ENCODE measurements around the gene DAAM1. TPM values are rescaled to one million over a fixed set of nuclear protein-coding genes. Genes with fewer than 3 reads are reported as not detected.

DAAM1 gene
- polyA plus RNA-seq, 1 donor (not counting 4 experiments of a cell fraction or from before 2014, with no cell fraction given): 44.6 TPM

- Histone ChIP-seq H3K36me3 (ENCODE audit: control insufficient read depth in 2 of 2, extremely low read depth in 1 of 2, insufficient read depth in 2 of 2, low read length in 2 of 2) (peaks cover under 1 to 7% of the 10 kb centered on the region in 2 experiments), H3K27me3 (ENCODE audit: control insufficient read depth, extremely low read depth, insufficient read depth, low read length) (no peaks in the 10 kb centered on the region), H3K4me1 (ENCODE audit: control insufficient read depth, extremely low read depth, insufficient read depth, low read length) (peaks cover 41% of the 10 kb centered on the region), H2AFZ (ENCODE audit: control insufficient read depth, low read length) (no peak overlapping the region), H3K27ac (ENCODE audit: control insufficient read depth, insufficient read depth, low read length) (peak overlapping the region; percentile 32), H3K9me1 (ENCODE audit: control insufficient read depth, extremely low read depth, insufficient read depth, low read length) (no peaks in the 10 kb centered on the region), H3K79me2 (ENCODE audit: control insufficient read depth, insufficient read depth, low read length) (no peaks in the 10 kb centered on the region), H4K20me1 (ENCODE audit: control insufficient read depth, extremely low read depth, insufficient read depth, low read length) (no peaks in the 10 kb centered on the region), H3K9me3 (ENCODE audit: control insufficient read depth, low read depth, low read length) (no peaks in the 10 kb centered on the region), H3K4me2 (ENCODE audit: control insufficient read depth, extremely low read depth, insufficient read depth, low read depth, low read length) (peak overlapping the region; percentile 45), H3K9ac (ENCODE audit: control insufficient read depth, extremely low read depth, insufficient read depth, low read length) (no peak overlapping the region), H3K4me3 (ENCODE audit: control insufficient read depth in 2 of 3, extremely low read depth in 1 of 3, insufficient read depth in 2 of 3, low read depth in 1 of 3, low read length in 3 of 3) (no peak overlapping the region)
- dilution Hi-C loops (cut with MboI; ENCODE audit: extremely low pct_ligation_motif_present, low sequenced_read_pairs): no loop called here
- TF ChIP-seq EZH2 (IDR thresholded peaks at IDR 0.05; ENCODE audit: low read length) (no peak), CTCF (optimal IDR thresholded peaks at IDR 0.05 in 1 of 3, IDR thresholded peaks at IDR 0.05 in 1 of 3, conservative IDR thresholded peaks at IDR 0.05 in 1 of 3; ENCODE audit: extremely low read depth in 1 of 3, insufficient read depth in 2 of 3, low read length in 3 of 3) (no peak)
- peak; percentile 67 for FAIRE-seq
- no peak for DNase-seq (ENCODE audit: low read depth, low spot score)
Observed at GRCh38 chr14:59342516-59343484, 154.3 kb downstream of the DAAM1 start.

- no peaks in the 10 kb centered on the region for H4K20me1 ChIP-seq (ENCODE audit: control insufficient read depth, extremely low read depth, insufficient read depth, low read length)
- no peak overlapping the region for H3K27ac ChIP-seq (ENCODE audit: control insufficient read depth, insufficient read depth, low read length)
- H3K79me2 ChIP-seq (ENCODE audit: control insufficient read depth, insufficient read depth, low read length): no peaks in the 10 kb centered on the region
- H2AFZ ChIP-seq (ENCODE audit: control insufficient read depth, low read length): no peak overlapping the region
- no peaks in the 10 kb centered on the region for H3K9me3 ChIP-seq (ENCODE audit: control insufficient read depth, low read depth, low read length)
- peaks cover 43% of the 10 kb centered on the region for H3K4me1 ChIP-seq (ENCODE audit: control insufficient read depth, extremely low read depth, insufficient read depth, low read length)
- dilution Hi-C loops (cut with MboI; ENCODE audit: extremely low pct_ligation_motif_present, low sequenced_read_pairs): no loop called here
- no peak for FAIRE-seq
- H3K9me1 ChIP-seq (ENCODE audit: control insufficient read depth, extremely low read depth, insufficient read depth, low read length): no peaks in the 10 kb centered on the region
- no peak for DNase-seq (ENCODE audit: low read depth, low spot score)
- H3K27me3 ChIP-seq (ENCODE audit: control insufficient read depth, extremely low read depth, insufficient read depth, low read length): no peaks in the 10 kb centered on the region
- H3K4me3 ChIP-seq (ENCODE audit: control insufficient read depth in 2 of 3, extremely low read depth in 1 of 3, insufficient read depth in 2 of 3, low read depth in 1 of 3, low read length in 3 of 3): no peak overlapping the region
- TF ChIP-seq CTCF (optimal IDR thresholded peaks at IDR 0.05 in 1 of 3, IDR thresholded peaks at IDR 0.05 in 1 of 3, conservative IDR thresholded peaks at IDR 0.05 in 1 of 3; ENCODE audit: extremely low read depth in 1 of 3, insufficient read depth in 2 of 3, low read length in 3 of 3): no peak
- TF ChIP-seq EZH2 (IDR thresholded peaks at IDR 0.05; ENCODE audit: low read length): no peak
- H3K4me2 ChIP-seq (ENCODE audit: control insufficient read depth, extremely low read depth, insufficient read depth, low read depth, low read length): no peak overlapping the region
- H3K9ac ChIP-seq (ENCODE audit: control insufficient read depth, extremely low read depth, insufficient read depth, low read length): no peak overlapping the region
- H3K36me3 ChIP-seq (ENCODE audit: control insufficient read depth in 2 of 2, extremely low read depth in 1 of 2, insufficient read depth in 2 of 2, low read length in 2 of 2): peaks cover 8 to 10% of the 10 kb centered on the region in 2 experiments
Observed at GRCh38 chr14:59343585-59343984, 155.1 kb downstream of the DAAM1 start.
